Fibroblast of mammary gland (primary cell): Measurements from ENCODE around the gene OBSCN.

Experiments used
- DNase-seq: peaks from one replicate; pipeline ENCODE4 v3.0.0-alpha.2; 2010; ENCODE audit warnings: low read depth
- H3K4me3 ChIP-seq: 2 replicates; pipeline ENCODE4 v1.5.1; 2011; ENCODE audit warnings: low read depth, mild to moderate bottlenecking, low read length, moderate library complexity; ENCODE audit not compliant: control insufficient read depth
- CTCF ChIP-seq: conservative IDR thresholded peaks from 2 replicates; pipeline ENCODE4 v1.5.1; 2011; ENCODE audit warnings: low read depth, low read length, inconsistent platforms; ENCODE audit not compliant: control insufficient read depth, insufficient read depth

The OBSCN gene

GRCh38 chr1:228417483-228418203 lies 209.8 kb downstream of the OBSCN start:
- H3K4me3 ChIP-seq: no peak overlapping the region
- TF ChIP-seq CTCF: no peak
- DNase-seq: no peak

- no peak overlapping the region for H3K4me3 ChIP-seq
- TF ChIP-seq CTCF: no peak
- DNase-seq: no peak
Observed at GRCh38 chr1:228420968-228421826, 213.4 kb downstream of the OBSCN start.

GRCh38 chr1:228423404-228424053 lies 215.7 kb downstream of the OBSCN start:
- no peak overlapping the region for H3K4me3 ChIP-seq
- TF ChIP-seq CTCF: no peak
- no peak for DNase-seq

- no peak for DNase-seq
- no peak for TF ChIP-seq CTCF
- H3K4me3 ChIP-seq: no peak overlapping the region
Observed at GRCh38 chr1:228424685-228425660, 217.1 kb downstream of the OBSCN start.

- TF ChIP-seq CTCF: no peak
- no peak for DNase-seq
- H3K4me3 ChIP-seq: no peak overlapping the region
Observed at GRCh38 chr1:228426518-228427175, 218.8 kb downstream of the OBSCN start.

GRCh38 chr1:228428412-228428811 lies 220.6 kb downstream of the OBSCN start:
- H3K4me3 ChIP-seq: no peak overlapping the region
- no peak for TF ChIP-seq CTCF
- no peak for DNase-seq
